Measurements from ENCODE around the gene STK35.

STK35 gene

GRCh38 chr20:2066461-2067122, 35.0 kb upstream of the STK35 start:
- Histone ChIP-seq H3K79me2 (ENCODE audit: insufficient read depth, low read length) (no peaks in the 10 kb centered on the region), H2AFZ (ENCODE audit: low read depth, low read length) (no peak overlapping the region), H3K27ac (ENCODE audit: low read length) (no peak overlapping the region), H3K9ac (ENCODE audit: low read depth, low read length) (no peak overlapping the region), H3K4me1 (ENCODE audit: insufficient read depth, low read length) (no peaks in the 10 kb centered on the region), H3K4me2 (ENCODE audit: insufficient read depth, low read length) (no peak overlapping the region), H3K4me3 (ENCODE audit: low read depth in 1 of 2, low read length in 2 of 2) (no peak overlapping the region), H3K36me3 (ENCODE audit: insufficient read depth, low read length) (no peaks in the 10 kb centered on the region), H4K20me1 (ENCODE audit: insufficient read depth, low read length) (no peaks in the 10 kb centered on the region), H3K9me3 (ENCODE audit: insufficient read depth, low read length, severe bottlenecking) (no peaks in the 10 kb centered on the region), H3K27me3 (ENCODE audit: insufficient read depth, low read length, poor library complexity) (peaks cover 5% of the 10 kb centered on the region)
- TF ChIP-seq CTCF (IDR thresholded peaks at IDR 0.05; ENCODE audit: borderline replicate concordance, extremely low read depth, low read length, poor library complexity, severe bottlenecking) (no peak), EZH2 (IDR thresholded peaks at IDR 0.05; ENCODE audit: borderline replicate concordance, low read depth, low read length, severe bottlenecking) (no peak)
- ATAC-seq (ENCODE audit: insufficient read depth, low read depth) (no peak), DNase-seq (no peak)

- peaks cover 25% of the 10 kb centered on the region for H3K27me3 ChIP-seq (ENCODE audit: insufficient read depth, low read length, poor library complexity)
- no peak for ATAC-seq (ENCODE audit: insufficient read depth, low read depth)
- TF ChIP-seq CTCF (IDR thresholded peaks at IDR 0.05; ENCODE audit: borderline replicate concordance, extremely low read depth, low read length, poor library complexity, severe bottlenecking) (no peak), EZH2 (IDR thresholded peaks at IDR 0.05; ENCODE audit: borderline replicate concordance, low read depth, low read length, severe bottlenecking) (no peak)
Measured at GRCh38 chr20:2080532-2081224, 20.9 kb upstream of the STK35 start.

GRCh38 chr20:2084703-2085102, 16.9 kb upstream of the STK35 start:
- H2AFZ ChIP-seq (ENCODE audit: low read depth, low read length), result no peak overlapping the region
- no peak overlapping the region for H3K27ac ChIP-seq (ENCODE audit: low read length)
- no peak overlapping the region for H3K9ac ChIP-seq (ENCODE audit: low read depth, low read length)
- H3K79me2 ChIP-seq (ENCODE audit: insufficient read depth, low read length), result no peaks in the 10 kb centered on the region
- ATAC-seq (ENCODE audit: insufficient read depth, low read depth) (no peak), DNase-seq (no peak)
- TF ChIP-seq CTCF (IDR thresholded peaks at IDR 0.05; ENCODE audit: borderline replicate concordance, extremely low read depth, low read length, poor library complexity, severe bottlenecking) (no peak), EZH2 (IDR thresholded peaks at IDR 0.05; ENCODE audit: borderline replicate concordance, low read depth, low read length, severe bottlenecking) (no peak)
- H3K36me3 ChIP-seq (ENCODE audit: insufficient read depth, low read length), result no peaks in the 10 kb centered on the region
- H3K4me2 ChIP-seq (ENCODE audit: insufficient read depth, low read length), result no peak overlapping the region
- H3K4me3 ChIP-seq (ENCODE audit: low read depth in 1 of 2, low read length in 2 of 2), result no peak overlapping the region
- peaks cover 5% of the 10 kb centered on the region; the same call in 1 of the 2 replicates for H4K20me1 ChIP-seq (ENCODE audit: insufficient read depth, low read length)
- no peaks in the 10 kb centered on the region for H3K9me3 ChIP-seq (ENCODE audit: insufficient read depth, low read length, severe bottlenecking)
- H3K4me1 ChIP-seq (ENCODE audit: insufficient read depth, low read length), result no peaks in the 10 kb centered on the region
- H3K27me3 ChIP-seq (ENCODE audit: insufficient read depth, low read length, poor library complexity), result peaks cover 57% of the 10 kb centered on the region

More at GRCh38 chr20:2080532-2081224, 20.9 kb upstream of the STK35 start:
- Histone ChIP-seq H3K4me2 (ENCODE audit: insufficient read depth, low read length) (no peak overlapping the region), H3K4me3 (ENCODE audit: low read depth in 1 of 2, low read length in 2 of 2) (no peak overlapping the region), H2AFZ (ENCODE audit: low read depth, low read length) (no peak overlapping the region), H3K9me3 (ENCODE audit: insufficient read depth, low read length, severe bottlenecking) (no peaks in the 10 kb centered on the region), H3K9ac (ENCODE audit: low read depth, low read length) (no peak overlapping the region), H3K27ac (ENCODE audit: low read length) (no peak overlapping the region), H3K36me3 (ENCODE audit: insufficient read depth, low read length) (no peaks in the 10 kb centered on the region), H3K4me1 (ENCODE audit: insufficient read depth, low read length) (no peaks in the 10 kb centered on the region), H3K79me2 (ENCODE audit: insufficient read depth, low read length) (no peaks in the 10 kb centered on the region), H4K20me1 (ENCODE audit: insufficient read depth, low read length) (peaks cover 4% of the 10 kb centered on the region; the same call in 1 of the 2 replicates)
- no peak for DNase-seq
